Stimulated activated CD4-positive, alpha-beta T cell treated with anti-CD3 and anti-CD28 coated beads, Interleukin-1b, Interleukin-23, amount 100 ng/mL, for 24 hours (primary cell): ENCODE results near the gene WNT7A.

Experiments used
- DNase-seq, 4 experiments: peaks; one replicate each; pipeline ENCODE4 v3.0.0-alpha.2; 2020; ENCODE audit warnings: low read depth in 4 of 4, low spot score in 1 of 4

Gene WNT7A

GRCh38 chr3:13796701-13797460 is 83.0 kb downstream of the WNT7A start:
- no peak for DNase-seq

- no peak for DNase-seq
Observed at GRCh38 chr3:13795816-13796215, 84.1 kb downstream of the WNT7A start.

- no peak for DNase-seq
Observed at GRCh38 chr3:13794322-13794721, 85.5 kb downstream of the WNT7A start.

GRCh38 chr3:13793451-13793850 is 86.4 kb downstream of the WNT7A start:
- no peak for DNase-seq

- no peak for DNase-seq
Observed at GRCh38 chr3:13792512-13793371, 87.1 kb downstream of the WNT7A start.

- no peak for DNase-seq
Observed at GRCh38 chr3:13792051-13792490, 87.8 kb downstream of the WNT7A start.

GRCh38 chr3:13791198-13792050 is 88.4 kb downstream of the WNT7A start:
- no peak for DNase-seq

- no peak for DNase-seq
Observed at GRCh38 chr3:13790376-13791197, 89.3 kb downstream of the WNT7A start.

- DNase-seq: no peak
Observed at GRCh38 chr3:13788522-13789424, 91.1 kb downstream of the WNT7A start.

- DNase-seq: no peak
Observed at GRCh38 chr3:13787533-13788132, 92.2 kb downstream of the WNT7A start.

- no peak for DNase-seq
Observed at GRCh38 chr3:13786811-13787210, 93.1 kb downstream of the WNT7A start.

- DNase-seq: no peak
Observed at GRCh38 chr3:13785853-13786436, 93.9 kb downstream of the WNT7A start.

GRCh38 chr3:13785351-13785750 is 94.5 kb downstream of the WNT7A start:
- no peak for DNase-seq

- DNase-seq: no peak
Observed at GRCh38 chr3:13783476-13783875, 96.4 kb downstream of the WNT7A start.

- DNase-seq: no peak
Observed at GRCh38 chr3:13782501-13782900, 97.4 kb downstream of the WNT7A start.

- DNase-seq: no peak
Observed at GRCh38 chr3:13781417-13781816, 98.5 kb downstream of the WNT7A start.

GRCh38 chr3:13780432-13781176 is 99.3 kb downstream of the WNT7A start:
- DNase-seq: no peak
